Measurements from ENCODE around the gene UBAC1.

- TF ChIP-seq TAF1 (IDR thresholded peaks at IDR 0.05; ENCODE audit: low read depth) (peak; percentile 57; the same call in 1 of the 2 replicates), TEAD4 (IDR thresholded peaks at IDR 0.05) (no peak), EP300 (IDR thresholded peaks at IDR 0.05; ENCODE audit: borderline replicate concordance) (no peak), TCF12 (IDR thresholded peaks at IDR 0.05; ENCODE audit: low read depth) (no peak), ZBTB7A (IDR thresholded peaks at IDR 0.05; ENCODE audit: low read depth) (no peak), YY1 (IDR thresholded peaks at IDR 0.05; ENCODE audit: low read depth) (no peak), EGR1 (IDR thresholded peaks at IDR 0.05) (peak; percentile 90), RAD21 (IDR thresholded peaks at IDR 0.05; ENCODE audit: low read depth) (no peak), CREB1 (IDR thresholded peaks at IDR 0.05; ENCODE audit: low read depth) (no peak), NFIC (IDR thresholded peaks at IDR 0.05) (no peak), CEBPB (IDR thresholded peaks at IDR 0.05) (no peak)
- TF ChIP-seq, protein P1, sequence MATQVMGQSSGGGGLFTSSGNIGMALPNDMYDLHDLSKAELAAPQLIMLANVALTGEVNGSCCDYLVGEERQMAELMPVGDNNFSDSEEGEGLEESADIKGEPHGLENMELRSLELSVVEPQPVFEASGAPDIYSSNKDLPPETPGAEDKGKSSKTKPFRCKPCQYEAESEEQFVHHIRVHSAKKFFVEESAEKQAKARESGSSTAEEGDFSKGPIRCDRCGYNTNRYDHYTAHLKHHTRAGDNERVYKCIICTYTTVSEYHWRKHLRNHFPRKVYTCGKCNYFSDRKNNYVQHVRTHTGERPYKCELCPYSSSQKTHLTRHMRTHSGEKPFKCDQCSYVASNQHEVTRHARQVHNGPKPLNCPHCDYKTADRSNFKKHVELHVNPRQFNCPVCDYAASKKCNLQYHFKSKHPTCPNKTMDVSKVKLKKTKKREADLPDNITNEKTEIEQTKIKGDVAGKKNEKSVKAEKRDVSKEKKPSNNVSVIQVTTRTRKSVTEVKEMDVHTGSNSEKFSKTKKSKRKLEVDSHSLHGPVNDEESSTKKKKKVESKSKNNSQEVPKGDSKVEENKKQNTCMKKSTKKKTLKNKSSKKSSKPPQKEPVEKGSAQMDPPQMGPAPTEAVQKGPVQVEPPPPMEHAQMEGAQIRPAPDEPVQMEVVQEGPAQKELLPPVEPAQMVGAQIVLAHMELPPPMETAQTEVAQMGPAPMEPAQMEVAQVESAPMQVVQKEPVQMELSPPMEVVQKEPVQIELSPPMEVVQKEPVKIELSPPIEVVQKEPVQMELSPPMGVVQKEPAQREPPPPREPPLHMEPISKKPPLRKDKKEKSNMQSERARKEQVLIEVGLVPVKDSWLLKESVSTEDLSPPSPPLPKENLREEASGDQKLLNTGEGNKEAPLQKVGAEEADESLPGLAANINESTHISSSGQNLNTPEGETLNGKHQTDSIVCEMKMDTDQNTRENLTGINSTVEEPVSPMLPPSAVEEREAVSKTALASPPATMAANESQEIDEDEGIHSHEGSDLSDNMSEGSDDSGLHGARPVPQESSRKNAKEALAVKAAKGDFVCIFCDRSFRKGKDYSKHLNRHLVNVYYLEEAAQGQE (IDR thresholded peaks at IDR 0.05; ENCODE audit: low read depth) = no peak
- TF ChIP-seq, protein P2, sequence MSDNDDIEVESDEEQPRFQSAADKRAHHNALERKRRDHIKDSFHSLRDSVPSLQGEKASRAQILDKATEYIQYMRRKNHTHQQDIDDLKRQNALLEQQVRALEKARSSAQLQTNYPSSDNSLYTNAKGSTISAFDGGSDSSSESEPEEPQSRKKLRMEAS (IDR thresholded peaks at IDR 0.05) = no peak
Measured at GRCh38 chr9:135907431-135908092, 53.6 kb downstream of the UBAC1 start, which contains the start of gene CAMSAP1.

Data from Ishikawa (cell line).